ENCODE results near the gene DNAJB9. TPM values are rescaled to one million over a fixed set of nuclear protein-coding genes. Genes with fewer than 3 reads are reported as not detected.

The DNAJB9 gene
- total and polyA plus RNA-seq, 2 of the 8 experiments (the other 6 are each of a cell fraction or from before 2014, with no cell fraction given): 1.8 to 9.7 TPM

GRCh38 chr7:108525985-108526767 is 43.5 kb upstream of the DNAJB9 start, which contains the start of gene PNPLA8 (continued):
- TF ChIP-seq ATF2 (IDR thresholded peaks at IDR 0.05; ENCODE audit: low read length) (no peak), HDAC6 (IDR thresholded peaks at IDR 0.05; ENCODE audit: low read depth, low read length) (no peak), SAP30 (IDR thresholded peaks at IDR 0.05; ENCODE audit: insufficient read depth, insufficient replicate concordance, low read length) (peak; percentile 86), MAX (IDR thresholded peaks at IDR 0.05) (peak; percentile 97), TEAD4 (IDR thresholded peaks at IDR 0.05; ENCODE audit: low read depth, low read length) (peak; percentile 55), SP4 (IDR thresholded peaks at IDR 0.05; ENCODE audit: low read length) (peak; percentile 75), SP2 (IDR thresholded peaks at IDR 0.05; ENCODE audit: low read length) (no peak), NRF1 (IDR thresholded peaks at IDR 0.05; ENCODE audit: low read depth, low read length) (0 out of 2 replicates have a peak, but pooled peaks have one; percentile 28), CTBP2 (IDR thresholded peaks at IDR 0.05; ENCODE audit: borderline replicate concordance, insufficient read depth, insufficient read length, low read length) (no peak), KDM1A (IDR thresholded peaks at IDR 0.05; ENCODE audit: borderline replicate concordance, low read length) (no peak), EZH2 (IDR thresholded peaks at IDR 0.05; ENCODE audit: low read depth, low read length, severe bottlenecking) (no peak)
- TF ChIP-seq, protein P1, sequence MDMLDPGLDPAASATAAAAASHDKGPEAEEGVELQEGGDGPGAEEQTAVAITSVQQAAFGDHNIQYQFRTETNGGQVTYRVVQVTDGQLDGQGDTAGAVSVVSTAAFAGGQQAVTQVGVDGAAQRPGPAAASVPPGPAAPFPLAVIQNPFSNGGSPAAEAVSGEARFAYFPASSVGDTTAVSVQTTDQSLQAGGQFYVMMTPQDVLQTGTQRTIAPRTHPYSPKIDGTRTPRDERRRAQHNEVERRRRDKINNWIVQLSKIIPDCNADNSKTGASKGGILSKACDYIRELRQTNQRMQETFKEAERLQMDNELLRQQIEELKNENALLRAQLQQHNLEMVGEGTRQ (IDR thresholded peaks at IDR 0.05; ENCODE audit: low read length): no peak
